Activated naive CD4-positive, alpha-beta T cell treated with anti-CD3 and anti-CD28 coated beads, Interleukin-2, amount 50 U/mL, for 24 hours (primary cell): ENCODE measurements around the gene RNF144A.
A peak's percentile ranks its signal among the peaks of the same experiment; 100 is the strongest.

Source experiments
- H3K27ac Mint-ChIP-seq: one replicate; pipeline ENCODE4 v1.8.0; 2021; ENCODE audit warnings: mild to moderate bottlenecking, mixed read lengths
- H3K27me3 Mint-ChIP-seq: one replicate; pipeline ENCODE4 v1.8.0; 2021; ENCODE audit warnings: mixed read lengths
- H3K36me3 Mint-ChIP-seq: one replicate; pipeline ENCODE4 v1.8.0; 2021; ENCODE audit warnings: mixed read lengths
- H3K4me1 Mint-ChIP-seq: one replicate; pipeline ENCODE4 v1.8.0; 2021; ENCODE audit warnings: mixed read lengths
- H3K4me3 Mint-ChIP-seq: one replicate; pipeline ENCODE4 v1.8.0; 2021; ENCODE audit warnings: mild to moderate bottlenecking, mixed read lengths
- H3K9me3 Mint-ChIP-seq: one replicate; pipeline ENCODE4 v1.8.0; 2021; ENCODE audit warnings: mixed read lengths

RNF144A gene

GRCh38 chr2:7007846-7008741, 90.9 kb downstream of the RNF144A start:
- H3K4me1 Mint-ChIP-seq = peaks cover 52% of the 10 kb centered on the region
- H3K36me3 Mint-ChIP-seq = peaks cover 5% of the 10 kb centered on the region
- no peaks in the 10 kb centered on the region for H3K27me3 Mint-ChIP-seq
- peak overlapping the region; percentile 65 for H3K27ac Mint-ChIP-seq
- H3K9me3 Mint-ChIP-seq = no peaks in the 10 kb centered on the region
- H3K4me3 Mint-ChIP-seq = no peak overlapping the region

- H3K4me1 Mint-ChIP-seq = peaks cover 58% of the 10 kb centered on the region
- H3K36me3 Mint-ChIP-seq = no peaks in the 10 kb centered on the region
- no peak overlapping the region for H3K4me3 Mint-ChIP-seq
- no peaks in the 10 kb centered on the region for H3K9me3 Mint-ChIP-seq
- H3K27ac Mint-ChIP-seq = peak overlapping the region; percentile 53
- no peaks in the 10 kb centered on the region for H3K27me3 Mint-ChIP-seq
These were observed 92.1 kb downstream of the RNF144A start for GRCh38 chr2:7009207-7009911.

GRCh38 chr2:7010391-7011054, 93.3 kb downstream of the RNF144A start:
- Mint-ChIP-seq H3K36me3 (peaks cover 3% of the 10 kb centered on the region), H3K27me3 (no peaks in the 10 kb centered on the region), H3K9me3 (no peaks in the 10 kb centered on the region), H3K4me1 (peaks cover 60% of the 10 kb centered on the region), H3K27ac (no peak overlapping the region), H3K4me3 (no peak overlapping the region)

- Mint-ChIP-seq H3K27me3 (no peaks in the 10 kb centered on the region), H3K4me3 (no peak overlapping the region), H3K36me3 (peaks cover 3% of the 10 kb centered on the region), H3K27ac (peak overlapping the region; percentile 80), H3K4me1 (peaks cover 60% of the 10 kb centered on the region), H3K9me3 (no peaks in the 10 kb centered on the region)
These were observed 94.3 kb downstream of the RNF144A start for GRCh38 chr2:7011356-7012083.

- H3K4me1 Mint-ChIP-seq = peaks cover 56% of the 10 kb centered on the region
- H3K27ac Mint-ChIP-seq = peak overlapping the region; percentile 80
- no peaks in the 10 kb centered on the region for H3K27me3 Mint-ChIP-seq
- H3K4me3 Mint-ChIP-seq = no peak overlapping the region
- H3K9me3 Mint-ChIP-seq = no peaks in the 10 kb centered on the region
- peaks cover 3% of the 10 kb centered on the region for H3K36me3 Mint-ChIP-seq
These were observed 95.0 kb downstream of the RNF144A start for GRCh38 chr2:7012141-7012764.

GRCh38 chr2:7013471-7014160, 96.4 kb downstream of the RNF144A start:
- peak overlapping the region; percentile 37 for H3K27ac Mint-ChIP-seq
- H3K4me3 Mint-ChIP-seq = no peak overlapping the region
- no peaks in the 10 kb centered on the region for H3K27me3 Mint-ChIP-seq
- H3K9me3 Mint-ChIP-seq = no peaks in the 10 kb centered on the region
- H3K4me1 Mint-ChIP-seq = peaks cover 42% of the 10 kb centered on the region
- H3K36me3 Mint-ChIP-seq = peaks cover 5% of the 10 kb centered on the region

GRCh38 chr2:7014174-7014640, 97.0 kb downstream of the RNF144A start:
- H3K4me3 Mint-ChIP-seq = no peak overlapping the region
- no peaks in the 10 kb centered on the region for H3K27me3 Mint-ChIP-seq
- peaks cover 38% of the 10 kb centered on the region for H3K4me1 Mint-ChIP-seq
- no peaks in the 10 kb centered on the region for H3K9me3 Mint-ChIP-seq
- H3K36me3 Mint-ChIP-seq = peaks cover 5% of the 10 kb centered on the region
- H3K27ac Mint-ChIP-seq = peak overlapping the region; percentile 52

- peaks cover 38% of the 10 kb centered on the region for H3K4me1 Mint-ChIP-seq
- H3K4me3 Mint-ChIP-seq = no peak overlapping the region
- peaks cover 5% of the 10 kb centered on the region for H3K36me3 Mint-ChIP-seq
- H3K9me3 Mint-ChIP-seq = no peaks in the 10 kb centered on the region
- peak overlapping the region; percentile 52 for H3K27ac Mint-ChIP-seq
- H3K27me3 Mint-ChIP-seq = no peaks in the 10 kb centered on the region
These were observed 98.1 kb downstream of the RNF144A start for GRCh38 chr2:7015007-7015950.

GRCh38 chr2:7016148-7016547, 98.9 kb downstream of the RNF144A start:
- Mint-ChIP-seq H3K4me3 (no peak overlapping the region), H3K4me1 (peaks cover 38% of the 10 kb centered on the region), H3K27ac (no peak overlapping the region), H3K9me3 (no peaks in the 10 kb centered on the region), H3K27me3 (no peaks in the 10 kb centered on the region), H3K36me3 (peaks cover 5% of the 10 kb centered on the region)

- Mint-ChIP-seq H3K27ac (no peak overlapping the region), H3K4me3 (no peak overlapping the region), H3K9me3 (no peaks in the 10 kb centered on the region), H3K36me3 (peaks cover 8% of the 10 kb centered on the region), H3K4me1 (peaks cover 32% of the 10 kb centered on the region), H3K27me3 (no peaks in the 10 kb centered on the region)
These were observed 99.5 kb downstream of the RNF144A start for GRCh38 chr2:7016601-7017211.

- peaks cover 8% of the 10 kb centered on the region for H3K36me3 Mint-ChIP-seq
- no peaks in the 10 kb centered on the region for H3K9me3 Mint-ChIP-seq
- no peak overlapping the region for H3K4me3 Mint-ChIP-seq
- peak overlapping the region; percentile 30 for H3K27ac Mint-ChIP-seq
- no peaks in the 10 kb centered on the region for H3K27me3 Mint-ChIP-seq
- H3K4me1 Mint-ChIP-seq = peaks cover 22% of the 10 kb centered on the region
These were observed 100.6 kb downstream of the RNF144A start for GRCh38 chr2:7017671-7018281.

GRCh38 chr2:7018282-7018701, 101.1 kb downstream of the RNF144A start:
- Mint-ChIP-seq H3K27me3 (no peaks in the 10 kb centered on the region), H3K27ac (no peak overlapping the region), H3K4me1 (peaks cover 17% of the 10 kb centered on the region), H3K36me3 (peaks cover 8% of the 10 kb centered on the region), H3K9me3 (no peaks in the 10 kb centered on the region), H3K4me3 (no peak overlapping the region)

- Mint-ChIP-seq H3K9me3 (no peaks in the 10 kb centered on the region), H3K4me1 (peaks cover 12% of the 10 kb centered on the region), H3K27ac (no peak overlapping the region), H3K4me3 (no peak overlapping the region), H3K27me3 (no peaks in the 10 kb centered on the region), H3K36me3 (peaks cover 12% of the 10 kb centered on the region)
These were observed 101.6 kb downstream of the RNF144A start for GRCh38 chr2:7018767-7019166.
